ENCODE measurements around the gene PDE4D. TPM values are rescaled to one million over a fixed set of nuclear protein-coding genes. Genes with fewer than 3 reads are reported as not detected.

The PDE4D gene
- total RNA-seq, 2 experiments from 2014 or later: 164 to 175 TPM

DNA sequence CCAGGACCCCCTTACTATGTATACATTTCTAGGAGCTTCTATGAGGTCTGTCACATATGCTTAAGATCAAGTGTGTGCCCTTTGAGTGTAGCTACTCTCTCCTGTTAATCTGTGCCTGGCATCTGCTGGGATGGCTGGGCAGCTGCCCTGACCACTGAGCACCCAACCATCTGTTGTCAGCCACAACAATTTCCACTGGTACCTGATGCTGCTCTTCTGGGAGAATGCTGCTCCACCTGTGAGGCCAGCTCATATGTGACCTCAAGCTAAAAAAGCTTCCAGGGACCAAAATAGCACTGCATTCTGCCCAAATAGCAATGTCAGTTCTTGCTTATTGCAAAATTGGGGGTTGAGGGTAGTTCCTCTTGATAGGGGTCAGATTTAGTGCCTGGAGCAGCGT is 715.0 kb downstream of the PDE4D start:
- peaks cover 5% of the 10 kb centered on the region for H3K4me1 Mint-ChIP-seq (ENCODE audit: low read depth)
- POLR2A ChIA-PET: interaction anchor here (1.2 kb wide), 1 partner anchor 144 kb away, joined by 3 read pairs; no protein-coding TSS in a partner anchor
- Histone ChIP-seq H3K4me3 (ENCODE audit: low read length) (no peak overlapping the region), H3K27ac (ENCODE audit: low read depth in 1 of 2, low read length in 2 of 2) (no peak overlapping the region), H3K4me1 (ENCODE audit: insufficient read depth, low read length) (no peaks in the 10 kb centered on the region), H3K27me3 (ENCODE audit: control insufficient read depth in 1 of 2, insufficient read depth in 2 of 2, low read length in 2 of 2) (no peaks in the 10 kb centered on the region), H3K9me3 (ENCODE audit: control insufficient read depth in 1 of 2, insufficient read depth in 1 of 2, low read length in 2 of 2) (no peaks in the 10 kb centered on the region), H3K36me3 (ENCODE audit: insufficient read depth, low read length) (no peaks in the 10 kb centered on the region)
- intact Hi-C loops (cut with DNase I, micrococcal nuclease): no loop called here
- CTCF ChIA-PET: no interaction called here
- no peaks in the 10 kb centered on the region for H3K36me3 Mint-ChIP-seq (ENCODE audit: low read depth)
- TF ChIP-seq, protein P1, sequence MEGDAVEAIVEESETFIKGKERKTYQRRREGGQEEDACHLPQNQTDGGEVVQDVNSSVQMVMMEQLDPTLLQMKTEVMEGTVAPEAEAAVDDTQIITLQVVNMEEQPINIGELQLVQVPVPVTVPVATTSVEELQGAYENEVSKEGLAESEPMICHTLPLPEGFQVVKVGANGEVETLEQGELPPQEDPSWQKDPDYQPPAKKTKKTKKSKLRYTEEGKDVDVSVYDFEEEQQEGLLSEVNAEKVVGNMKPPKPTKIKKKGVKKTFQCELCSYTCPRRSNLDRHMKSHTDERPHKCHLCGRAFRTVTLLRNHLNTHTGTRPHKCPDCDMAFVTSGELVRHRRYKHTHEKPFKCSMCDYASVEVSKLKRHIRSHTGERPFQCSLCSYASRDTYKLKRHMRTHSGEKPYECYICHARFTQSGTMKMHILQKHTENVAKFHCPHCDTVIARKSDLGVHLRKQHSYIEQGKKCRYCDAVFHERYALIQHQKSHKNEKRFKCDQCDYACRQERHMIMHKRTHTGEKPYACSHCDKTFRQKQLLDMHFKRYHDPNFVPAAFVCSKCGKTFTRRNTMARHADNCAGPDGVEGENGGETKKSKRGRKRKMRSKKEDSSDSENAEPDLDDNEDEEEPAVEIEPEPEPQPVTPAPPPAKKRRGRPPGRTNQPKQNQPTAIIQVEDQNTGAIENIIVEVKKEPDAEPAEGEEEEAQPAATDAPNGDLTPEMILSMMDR (IDR thresholded peaks at IDR 0.05): no peak
- ATAC-seq (ENCODE audit: poor library complexity): no peak
- no peak overlapping the region for H3K4me3 Mint-ChIP-seq
- H3K27ac Mint-ChIP-seq: no peak overlapping the region
- H3K9me3 Mint-ChIP-seq: no peaks in the 10 kb centered on the region
- DNase-seq: no peak
- no peaks in the 10 kb centered on the region for H3K27me3 Mint-ChIP-seq

DNA sequence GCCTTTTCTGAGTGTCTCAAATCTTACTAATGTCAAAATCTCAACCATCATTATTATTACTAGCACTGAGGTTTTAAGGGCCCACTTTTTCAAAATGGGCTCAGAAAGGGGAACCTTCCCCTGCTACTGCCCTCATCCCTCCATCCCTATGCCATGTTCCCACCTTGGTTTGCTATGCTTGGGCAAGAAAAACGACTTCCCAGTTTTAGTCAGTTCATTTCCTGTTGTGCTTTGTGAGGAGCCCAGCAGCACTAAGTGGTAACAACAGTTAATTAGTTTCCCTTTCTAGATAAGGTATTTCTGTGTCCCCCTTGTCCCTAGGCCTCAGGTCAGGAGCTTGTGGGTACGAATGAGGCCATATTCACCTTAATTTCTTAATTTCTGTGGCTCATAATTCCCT is 715.5 kb downstream of the PDE4D start:
- Mint-ChIP-seq H3K27me3 (no peaks in the 10 kb centered on the region), H3K4me3 (no peak overlapping the region), H3K36me3 (ENCODE audit: low read depth) (no peaks in the 10 kb centered on the region), H3K27ac (no peak overlapping the region), H3K4me1 (ENCODE audit: low read depth) (peaks cover 5% of the 10 kb centered on the region), H3K9me3 (no peaks in the 10 kb centered on the region)
- ChIA-PET CTCF (no interaction called here), POLR2A (interaction anchor here (1.2 kb wide), 1 partner anchor 143 kb away, joined by 3 read pairs; no protein-coding TSS in a partner anchor)
- Histone ChIP-seq H3K9me3 (ENCODE audit: control insufficient read depth in 1 of 2, insufficient read depth in 1 of 2, low read length in 2 of 2) (no peaks in the 10 kb centered on the region), H3K36me3 (ENCODE audit: insufficient read depth, low read length) (no peaks in the 10 kb centered on the region), H3K4me3 (ENCODE audit: low read length) (no peak overlapping the region), H3K27ac (ENCODE audit: low read depth in 1 of 2, low read length in 2 of 2) (no peak overlapping the region), H3K4me1 (ENCODE audit: insufficient read depth, low read length) (no peaks in the 10 kb centered on the region), H3K27me3 (ENCODE audit: control insufficient read depth in 1 of 2, insufficient read depth in 2 of 2, low read length in 2 of 2) (no peaks in the 10 kb centered on the region)
- intact Hi-C loops (cut with DNase I, micrococcal nuclease): no loop called here
- TF ChIP-seq, protein P1 (IDR thresholded peaks at IDR 0.05): no peak
- no peak for DNase-seq
- no peak for ATAC-seq (ENCODE audit: poor library complexity)

DNA sequence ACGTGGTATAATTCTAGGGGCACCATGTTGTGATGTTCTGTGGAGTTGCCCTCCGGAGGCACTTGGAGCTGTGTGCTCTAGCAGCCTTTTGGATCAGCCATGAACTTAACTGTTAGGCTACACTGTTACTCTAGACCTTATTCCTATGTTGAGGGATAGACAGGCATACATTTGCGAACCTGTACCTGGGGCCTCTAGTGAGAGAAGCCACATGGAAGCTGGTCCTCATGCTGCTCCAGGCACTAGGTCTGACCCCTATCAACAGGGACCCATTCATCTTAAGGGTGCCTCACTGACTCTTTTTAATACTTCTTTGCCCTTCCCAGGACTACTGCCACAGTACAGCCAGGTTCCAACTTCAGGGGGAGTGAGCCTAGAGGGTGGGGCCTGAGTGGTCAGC is 715.9 kb downstream of the PDE4D start:
- POLR2A ChIA-PET: interaction anchor here (1.2 kb wide), 1 partner anchor 143 kb away, joined by 3 read pairs; no protein-coding TSS in a partner anchor
- Histone ChIP-seq H3K27me3 (ENCODE audit: control insufficient read depth in 1 of 2, insufficient read depth in 2 of 2, low read length in 2 of 2) (no peaks in the 10 kb centered on the region), H3K4me3 (ENCODE audit: low read length) (no peak overlapping the region), H3K27ac (ENCODE audit: low read depth in 1 of 2, low read length in 2 of 2) (no peak overlapping the region), H3K9me3 (ENCODE audit: control insufficient read depth in 1 of 2, insufficient read depth in 1 of 2, low read length in 2 of 2) (no peaks in the 10 kb centered on the region), H3K4me1 (ENCODE audit: insufficient read depth, low read length) (no peaks in the 10 kb centered on the region), H3K36me3 (ENCODE audit: insufficient read depth, low read length) (no peaks in the 10 kb centered on the region)
- Mint-ChIP-seq H3K36me3 (ENCODE audit: low read depth) (no peaks in the 10 kb centered on the region), H3K4me1 (ENCODE audit: low read depth) (peaks cover 5% of the 10 kb centered on the region), H3K27me3 (no peaks in the 10 kb centered on the region), H3K27ac (no peak overlapping the region), H3K9me3 (no peaks in the 10 kb centered on the region), H3K4me3 (no peak overlapping the region)
- intact Hi-C loops (cut with DNase I, micrococcal nuclease): no loop called here
- CTCF ChIA-PET: no interaction called here
- DNase-seq: no peak
- TF ChIP-seq, protein P1 (IDR thresholded peaks at IDR 0.05): no peak
- ATAC-seq (ENCODE audit: poor library complexity): no peak
